NCI-H2196 treated with DMSO at 0.1 percent for 48 hours (cell line): ENCODE measurements around the gene MTARC2.
"Not testable (repeated sequence)": the region's sequence is repeated elsewhere in the genome, so short reads cannot be mapped to it uniquely, and the experiment has no call there.

ENCODE experiments used
- DNase-seq: peaks from one replicate; lab custom pipeline; 2025; ENCODE audit not compliant: unreplicated experiment; lab: John Stamatoyannopoulos, UW

The MTARC2 gene

GRCh38 chr1:220748089-220748934 lies at the start of gene MTARC2:
Gene MTARC2, plus strand, starts transcription at chr1:220748322. Its CDS starts 210 bp downstream, at chr1:220748532.
- DNase-seq: peak; percentile 55

GRCh38 chr1:220698607-220699016 lies 49.5 kb upstream of the MTARC2 start:
- DNase-seq: no peak

- DNase-seq: no peak
Measured at GRCh38 chr1:220699044-220699443, 49.1 kb upstream of the MTARC2 start.

GRCh38 chr1:220700556-220701179 lies 47.5 kb upstream of the MTARC2 start:
- DNase-seq: no peak

- no peak for DNase-seq
Measured at GRCh38 chr1:220701974-220702373, 46.1 kb upstream of the MTARC2 start.

GRCh38 chr1:220702733-220703270 lies 45.3 kb upstream of the MTARC2 start:
- no peak for DNase-seq

GRCh38 chr1:220703305-220703704 lies 44.8 kb upstream of the MTARC2 start:
- DNase-seq: no peak

- no peak for DNase-seq
Measured at GRCh38 chr1:220705782-220706181, 42.3 kb upstream of the MTARC2 start.

GRCh38 chr1:220706480-220706879 lies 41.6 kb upstream of the MTARC2 start:
- DNase-seq: no peak

GRCh38 chr1:220707160-220707559 lies 41.0 kb upstream of the MTARC2 start:
- no peak for DNase-seq

- no peak for DNase-seq
Measured at GRCh38 chr1:220708244-220708643, 39.9 kb upstream of the MTARC2 start.

GRCh38 chr1:220708936-220709801 lies 39.0 kb upstream of the MTARC2 start:
- no peak for DNase-seq

- no peak for DNase-seq
Measured at GRCh38 chr1:220710333-220710732, 37.8 kb upstream of the MTARC2 start.

- DNase-seq: no peak
Measured at GRCh38 chr1:220711056-220711809, 36.9 kb upstream of the MTARC2 start.

GRCh38 chr1:220715986-220716385 lies 32.1 kb upstream of the MTARC2 start:
- not testable (repeated sequence) for DNase-seq

GRCh38 chr1:220717800-220718640 lies 30.1 kb upstream of the MTARC2 start:
- no peak for DNase-seq

- not testable (repeated sequence) for DNase-seq
Measured at GRCh38 chr1:220721266-220721665, 26.9 kb upstream of the MTARC2 start.

GRCh38 chr1:220726634-220727033 lies 21.5 kb upstream of the MTARC2 start:
- DNase-seq: no peak

GRCh38 chr1:220727519-220727918 lies 20.6 kb upstream of the MTARC2 start:
- DNase-seq: no peak

- no peak for DNase-seq
Measured at GRCh38 chr1:220730486-220730885, 17.6 kb upstream of the MTARC2 start.
